ENCODE results near the gene RPL29.
"Not testable (repeated sequence)": the region's sequence is repeated elsewhere in the genome, so short reads cannot be mapped to it uniquely, and the experiment has no call there.

RPL29 gene

DNA sequence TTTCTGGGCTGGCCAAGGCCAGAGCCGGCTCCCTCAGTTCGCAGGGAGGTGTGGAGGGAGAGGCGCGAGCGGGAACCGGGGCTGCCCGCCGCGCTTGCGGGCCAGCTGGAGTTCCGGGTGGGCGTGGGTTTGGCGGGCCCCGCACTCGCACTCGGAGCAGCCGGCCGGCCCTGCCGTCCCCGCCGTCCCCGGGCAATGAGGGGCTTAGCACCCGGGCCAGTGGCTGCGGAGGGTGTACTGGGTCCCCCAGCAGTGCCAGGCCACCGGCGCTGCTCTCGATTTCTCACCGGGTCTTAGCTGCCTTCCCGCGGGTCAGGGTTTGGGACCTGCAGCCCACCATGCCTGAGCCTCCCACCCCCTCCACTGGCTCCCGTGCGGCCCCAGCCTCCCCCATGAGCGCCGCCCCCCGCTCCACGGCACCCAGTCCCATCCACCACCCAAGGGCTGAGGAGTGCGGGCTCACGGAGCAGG lies 5.2 kb downstream of the RPL29 start:
- Mint-ChIP-seq H3K36me3 (peaks cover 40% of the 10 kb centered on the region), H3K4me1 (peaks cover 34% of the 10 kb centered on the region)
- H3K27me3 Mint-ChIP-seq, H3K4me3 Mint-ChIP-seq, H3K9me3 Mint-ChIP-seq, H3K27ac Mint-ChIP-seq, DNase-seq: not testable (repeated sequence)
- CTCF ChIA-PET = interaction anchor here (2.8 kb wide), 1 partner anchor 8 kb away, joined by 12 read pairs; the partner anchor contains the start of gene ACY1

DNA sequence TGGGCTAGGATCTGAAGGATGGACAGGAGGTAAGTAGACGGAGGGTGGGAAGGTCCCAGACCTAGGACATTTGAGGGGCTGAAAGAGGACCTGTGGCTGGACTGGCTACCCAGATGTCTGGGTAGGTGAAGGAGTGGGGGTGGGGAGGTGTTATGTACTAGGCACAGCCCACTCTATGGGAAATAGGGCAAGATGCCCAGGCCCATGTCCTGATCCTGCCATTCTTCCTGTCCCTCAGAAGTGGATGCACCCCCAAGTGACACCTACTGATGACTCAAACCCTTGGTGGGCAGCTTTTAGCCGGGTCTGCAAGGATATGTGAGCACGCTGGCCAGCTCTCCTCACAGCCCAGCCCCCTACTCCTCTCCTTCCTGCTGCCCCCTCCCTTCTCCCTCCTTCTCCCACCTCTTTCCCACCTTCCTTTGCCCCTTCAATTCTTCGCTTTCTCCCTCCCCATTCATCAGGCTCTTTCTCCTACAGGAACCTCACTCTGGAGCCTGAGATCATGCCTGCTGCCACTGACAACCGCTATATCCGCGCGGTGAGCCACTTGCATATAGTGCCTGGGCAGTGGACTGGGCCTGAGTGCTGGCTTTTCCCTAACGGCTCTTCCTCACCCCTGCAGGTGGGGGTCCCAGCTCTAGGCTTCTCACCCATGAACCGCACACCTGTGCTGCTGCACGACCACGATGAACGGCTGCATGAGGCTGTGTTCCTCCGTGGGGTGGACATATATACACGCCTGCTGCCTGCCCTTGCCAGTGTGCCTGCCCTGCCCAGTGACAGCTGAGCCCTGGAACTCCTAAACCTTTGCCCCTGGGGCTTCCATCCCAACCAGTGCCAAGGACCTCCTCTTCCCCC lies 7.2 kb downstream of the RPL29 start:
- Mint-ChIP-seq H3K4me1 (peaks cover 24% of the 10 kb centered on the region), H3K27me3 (no peaks in the 10 kb centered on the region), H3K27ac (peak overlapping the region; percentile 26), H3K36me3 (peaks cover 19% of the 10 kb centered on the region), H3K9me3 (no peaks in the 10 kb centered on the region), H3K4me3 (no peak overlapping the region)
- no peak for DNase-seq
- CTCF ChIA-PET = no interaction called here

DNA sequence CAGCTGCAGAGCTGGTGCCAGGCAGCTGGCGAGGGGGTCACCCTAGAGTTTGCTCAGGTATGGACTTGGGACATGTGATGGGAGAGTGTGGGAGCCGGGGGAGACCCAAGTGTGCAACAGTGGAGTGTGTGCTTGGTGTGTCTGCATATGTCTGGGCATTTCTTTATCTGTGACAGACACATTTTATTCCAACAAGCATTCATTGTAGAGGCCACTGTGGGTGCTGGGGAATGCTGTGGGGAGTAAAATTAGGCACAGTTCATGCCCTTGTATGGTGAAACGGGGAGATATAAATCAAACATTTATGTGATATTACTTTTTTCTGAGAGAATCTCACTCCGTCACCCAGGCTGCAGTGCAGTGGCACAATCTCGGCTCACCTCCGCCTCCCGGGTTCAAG lies 8.1 kb downstream of the RPL29 start:
- no peak for DNase-seq
- Mint-ChIP-seq H3K27me3 (no peaks in the 10 kb centered on the region), H3K4me1 (peaks cover 24% of the 10 kb centered on the region), H3K27ac (peak overlapping the region; percentile 64), H3K9me3 (no peaks in the 10 kb centered on the region), H3K4me3 (no peak overlapping the region), H3K36me3 (peaks cover 11% of the 10 kb centered on the region)
- CTCF ChIA-PET = interaction anchor here (1.2 kb wide), 1 partner anchor 65 kb away, joined by 3 read pairs; no protein-coding TSS in a partner anchor

DNA sequence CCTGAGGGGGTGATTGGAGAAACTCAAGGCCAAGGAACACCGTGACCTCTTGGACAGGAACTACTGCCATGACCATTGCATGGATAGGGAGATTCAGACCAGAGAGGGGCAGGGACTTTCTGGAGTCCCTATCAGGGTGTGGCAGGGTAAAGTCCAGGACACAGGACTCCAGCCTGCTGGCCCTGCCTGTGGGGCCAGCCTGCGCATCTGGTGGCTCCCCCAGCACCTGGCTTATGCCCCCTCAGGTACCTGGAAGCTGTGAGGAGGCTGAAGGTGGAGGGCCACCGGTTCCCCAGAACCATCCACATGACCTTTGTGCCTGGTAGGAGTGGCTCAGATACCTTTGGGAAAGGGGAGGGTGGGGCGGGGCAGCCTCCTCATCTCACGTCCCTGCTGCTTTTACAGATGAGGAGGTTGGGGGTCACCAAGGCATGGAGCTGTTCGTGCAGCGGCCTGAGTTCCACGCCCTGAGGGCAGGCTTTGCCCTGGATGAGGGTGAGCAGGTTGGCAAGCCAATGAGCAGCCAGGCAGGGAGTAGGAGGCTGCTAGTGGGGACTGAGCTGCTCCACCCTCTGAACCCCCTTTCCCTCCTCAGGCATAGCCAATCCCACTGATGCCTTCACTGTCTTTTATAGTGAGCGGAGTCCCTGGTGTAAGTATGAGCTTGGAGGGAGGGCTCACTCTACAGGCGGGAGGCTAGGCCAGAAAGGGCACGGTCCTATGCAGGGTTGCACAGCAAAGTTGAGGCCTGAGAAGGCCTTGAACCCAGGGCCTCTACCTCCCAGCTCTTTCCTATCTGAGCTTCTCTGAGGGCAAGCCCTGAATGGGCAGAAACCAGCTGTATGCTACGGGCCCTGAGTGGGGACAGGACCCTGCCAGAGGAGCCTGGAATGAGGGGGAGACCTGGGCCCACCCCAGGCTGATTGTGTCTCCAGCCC lies 9.4 kb downstream of the RPL29 start:
- H3K4me1 Mint-ChIP-seq = peaks cover 29% of the 10 kb centered on the region
- H3K9me3 Mint-ChIP-seq = no peaks in the 10 kb centered on the region
- no peak for DNase-seq
- CTCF ChIA-PET = interaction anchor here (0.6 to 1.2 kb wide), 2 partner anchors 15 to 67 kb away, joined by 3 read pairs; no protein-coding TSS in a partner anchor
- H3K4me3 Mint-ChIP-seq = no peak overlapping the region
- H3K27me3 Mint-ChIP-seq = no peaks in the 10 kb centered on the region
- H3K27ac Mint-ChIP-seq = no peak overlapping the region
- H3K36me3 Mint-ChIP-seq = peaks cover 5% of the 10 kb centered on the region

DNA sequence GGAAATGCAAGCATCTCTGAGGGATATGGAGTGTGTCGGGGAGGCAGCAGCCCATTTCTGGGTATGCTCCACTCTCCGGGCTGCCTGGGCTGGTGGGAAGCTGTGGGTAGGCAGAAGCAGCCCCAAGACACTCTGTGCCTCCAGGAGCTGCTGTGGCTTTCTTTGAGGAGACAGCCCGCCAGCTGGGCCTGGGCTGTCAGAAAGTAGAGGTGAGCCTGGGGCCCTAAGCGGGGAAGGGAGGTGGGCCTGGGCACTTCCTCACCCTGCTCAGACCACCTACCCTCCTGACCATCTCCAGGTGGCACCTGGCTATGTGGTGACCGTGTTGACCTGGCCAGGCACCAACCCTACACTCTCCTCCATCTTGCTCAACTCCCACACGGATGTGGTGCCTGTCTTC lies 10.6 kb downstream of the RPL29 start:
- CTCF ChIA-PET = interaction anchor here (1.2 kb wide), 1 partner anchor 12 kb away, joined by 5 read pairs; the partner anchor contains the start of gene ABHD14B
- peaks cover 5% of the 10 kb centered on the region for H3K36me3 Mint-ChIP-seq
- H3K4me3 Mint-ChIP-seq = peak overlapping the region; percentile 13
- no peaks in the 10 kb centered on the region for H3K9me3 Mint-ChIP-seq
- no peak for DNase-seq
- H3K27me3 Mint-ChIP-seq = no peaks in the 10 kb centered on the region
- no peak overlapping the region for H3K27ac Mint-ChIP-seq
- H3K4me1 Mint-ChIP-seq = peaks cover 31% of the 10 kb centered on the region

DNA sequence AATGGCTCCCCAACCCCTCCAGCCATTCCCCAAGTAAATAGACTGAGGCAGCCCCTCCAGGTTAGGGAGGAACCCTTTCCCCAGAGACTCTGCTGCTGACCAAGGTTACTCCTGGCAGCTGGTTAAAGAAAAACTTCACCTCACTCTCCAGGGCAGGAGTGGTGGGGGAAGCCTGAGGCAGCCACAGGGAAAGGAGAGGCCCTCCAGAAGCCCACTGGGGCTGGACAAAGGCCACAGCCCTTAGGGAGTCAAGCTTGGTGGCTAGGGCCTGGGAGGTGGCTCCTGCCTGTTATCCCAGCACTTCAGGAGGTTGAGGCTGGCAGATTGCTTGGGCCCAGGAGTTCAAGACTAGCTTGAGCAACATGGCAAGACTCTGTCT lies 11.4 kb downstream of the RPL29 start:
- Mint-ChIP-seq H3K27me3 (no peaks in the 10 kb centered on the region), H3K36me3 (peaks cover 5% of the 10 kb centered on the region), H3K4me3 (peak overlapping the region; percentile 46), H3K27ac (no peak overlapping the region), H3K4me1 (peaks cover 31% of the 10 kb centered on the region), H3K9me3 (no peaks in the 10 kb centered on the region)
- no peak for DNase-seq
- CTCF ChIA-PET = interaction anchor here (1.2 to 2.8 kb wide), 3 partner anchors 11 to 68 kb away, joined by 3 to 14 read pairs (median 5); partner anchors contain the start of gene ABHD14B

DNA sequence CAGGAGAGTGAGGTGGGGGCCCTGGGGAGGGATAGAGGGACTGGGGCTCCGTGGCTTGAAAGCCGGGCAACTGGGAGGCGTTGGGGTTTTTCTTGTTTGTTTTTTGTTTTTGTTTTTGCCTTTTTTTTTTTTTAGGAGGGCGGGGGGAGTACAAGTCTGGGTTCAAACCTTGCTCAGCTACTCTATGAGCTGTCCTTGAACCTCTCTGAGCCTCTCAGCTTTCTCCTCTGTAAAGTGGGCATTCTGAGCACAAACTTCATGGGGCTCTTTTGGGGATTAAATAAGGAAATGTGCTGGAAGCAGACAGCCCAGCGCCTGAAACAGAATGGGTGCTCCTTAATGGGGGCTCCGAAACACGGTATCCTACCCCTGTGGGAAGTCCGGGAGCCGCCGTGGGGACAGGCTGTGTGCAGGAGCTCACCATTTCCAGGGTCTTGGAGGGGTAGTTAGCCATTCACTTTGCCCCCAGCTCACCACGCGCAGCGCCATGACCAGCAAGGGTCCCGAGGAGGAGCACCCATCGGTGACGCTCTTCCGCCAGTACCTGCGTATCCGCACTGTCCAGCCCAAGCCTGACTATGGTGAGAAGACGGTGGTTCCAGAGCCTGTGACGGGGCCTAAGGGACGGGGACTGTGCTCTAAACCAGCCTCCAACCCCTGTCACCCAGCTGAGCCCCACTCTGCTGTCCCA lies 12.0 kb downstream of the RPL29 start:
- Mint-ChIP-seq H3K27ac (peak overlapping the region; percentile 95), H3K36me3 (peaks cover 5% of the 10 kb centered on the region), H3K4me1 (peaks cover 31% of the 10 kb centered on the region), H3K27me3 (no peaks in the 10 kb centered on the region), H3K4me3 (peak overlapping the region; percentile 98), H3K9me3 (no peaks in the 10 kb centered on the region)
- no peak for DNase-seq
- CTCF ChIA-PET = interaction anchor here (1.1 to 2.8 kb wide), 6 partner anchors 8 to 68 kb away, joined by 3 to 25 read pairs (median 8); partner anchors contain the start of genes ABHD14A and ABHD14B

DNA sequence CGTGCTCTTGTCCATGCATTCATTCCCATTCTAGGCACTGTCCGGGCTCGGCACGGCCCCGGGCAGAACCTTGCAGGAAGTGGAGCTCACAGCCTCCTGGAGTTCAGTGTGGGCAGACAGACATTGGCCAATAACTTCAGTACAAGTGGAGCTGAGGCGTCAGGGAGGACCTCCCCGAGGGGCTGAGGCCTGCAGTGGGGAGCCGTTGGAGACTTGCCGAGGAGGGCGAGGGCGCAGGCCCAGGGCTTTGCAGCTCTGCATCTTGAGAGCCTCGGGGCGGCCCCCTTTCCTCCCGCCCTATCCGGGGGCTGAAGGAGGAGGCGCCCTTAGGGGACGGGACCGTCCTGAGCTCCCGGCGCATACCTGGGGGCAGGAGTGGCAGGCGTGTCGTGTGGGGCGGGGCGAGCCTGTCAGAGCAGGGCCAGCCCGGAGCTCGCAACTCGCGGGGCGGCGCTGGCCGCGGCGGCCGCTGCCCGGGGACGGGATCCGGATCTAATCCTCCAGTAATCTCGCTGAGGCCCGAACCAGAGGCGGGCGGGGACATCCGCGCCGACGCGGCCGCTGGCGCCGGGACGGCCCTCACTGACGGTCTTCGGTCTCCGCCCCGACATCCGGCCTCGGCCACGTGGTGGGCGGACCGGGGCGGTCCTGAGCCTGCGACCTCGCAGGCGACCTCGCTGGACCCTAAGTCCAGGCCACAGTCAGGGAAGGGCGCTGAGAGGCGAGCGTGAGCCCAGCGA lies 12.7 kb downstream of the RPL29 start, which contains the start of gene ACY1:
Gene ACY1 (plus strand): TSS at position 698 of the 740 bp plus-strand sequence. CDS start 530 bp downstream, outside the sequence.
- peak within 1 kb of the TSS; percentile 95 for H3K27ac Mint-ChIP-seq
- H3K4me1 Mint-ChIP-seq = peaks cover 32% of the 10 kb centered on the region
- DNase-seq = peak; percentile 86
- H3K9me3 Mint-ChIP-seq = no peaks in the 10 kb centered on the region
- H3K27me3 Mint-ChIP-seq = no peaks in the 10 kb centered on the region
- CTCF ChIA-PET = interaction anchor here (1.1 to 2.8 kb wide), 8 partner anchors 9 to 74 kb away, joined by 3 to 25 read pairs (median 4); partner anchors contain the start of genes ABHD14A and ABHD14B
- H3K4me3 Mint-ChIP-seq = peak within 1 kb of the TSS; percentile 98
- peaks cover 5% of the 10 kb centered on the region for H3K36me3 Mint-ChIP-seq

DNA sequence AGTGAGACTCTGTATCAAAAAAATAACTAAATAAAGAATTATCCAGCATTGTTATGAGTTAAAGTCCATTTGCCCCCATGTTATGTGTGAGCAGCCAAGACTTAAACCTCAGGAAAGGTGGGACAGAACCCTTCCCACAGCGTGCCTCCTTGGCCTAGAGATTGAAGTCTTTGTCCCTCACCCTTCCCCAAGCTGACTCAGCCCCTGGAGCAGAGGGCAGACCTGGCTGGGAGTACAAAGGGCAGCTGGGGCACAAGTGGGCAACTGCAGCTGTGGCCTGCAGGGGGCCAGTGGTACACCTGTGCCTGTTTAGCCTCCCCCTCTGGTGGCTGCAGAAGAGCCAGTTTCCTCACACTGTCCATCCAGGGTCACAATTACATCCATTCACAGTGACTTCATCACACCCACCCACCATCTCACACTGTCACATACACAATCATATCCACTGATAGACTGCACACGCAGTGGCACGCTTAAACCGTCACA lies 13.3 kb downstream of the RPL29 start:
- Mint-ChIP-seq H3K4me3 (peak overlapping the region; percentile 98), H3K9me3 (no peaks in the 10 kb centered on the region), H3K36me3 (peaks cover 5% of the 10 kb centered on the region), H3K4me1 (peaks cover 37% of the 10 kb centered on the region), H3K27ac (peak overlapping the region; percentile 95), H3K27me3 (no peaks in the 10 kb centered on the region)
- CTCF ChIA-PET = interaction anchor here (0.6 to 2.8 kb wide), 8 partner anchors 8 to 75 kb away, joined by 3 to 25 read pairs (median 6); partner anchors contain the start of genes ABHD14A, ABHD14B, RPL29 and RRP9
- DNase-seq = peak; percentile 53

DNA sequence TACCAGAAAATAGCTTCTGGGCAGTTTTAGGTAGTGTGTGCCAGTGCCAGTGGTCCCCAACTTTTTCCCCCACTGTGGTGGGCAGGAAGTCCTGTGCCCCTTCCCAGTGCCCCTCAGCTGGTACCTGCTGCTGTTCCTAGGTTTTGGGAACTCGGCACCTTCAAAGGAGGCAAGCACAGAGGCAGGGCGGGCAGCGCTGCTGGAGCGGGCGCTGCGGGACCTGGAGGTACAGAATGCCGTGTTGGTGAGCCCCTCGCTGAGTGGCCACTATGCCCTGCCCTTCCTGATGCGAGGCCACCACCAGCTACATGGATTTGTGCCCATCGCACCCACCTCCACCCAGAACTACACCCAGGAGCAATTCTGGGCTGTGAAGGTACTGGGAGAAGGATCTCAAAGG lies 15.4 kb downstream of the RPL29 start:
- CTCF ChIA-PET = no interaction called here
- Mint-ChIP-seq H3K36me3 (peaks cover 5% of the 10 kb centered on the region), H3K9me3 (no peaks in the 10 kb centered on the region), H3K27me3 (no peaks in the 10 kb centered on the region), H3K4me1 (peaks cover 55% of the 10 kb centered on the region), H3K27ac (no peak overlapping the region), H3K4me3 (no peak overlapping the region)
- no peak for DNase-seq

DNA sequence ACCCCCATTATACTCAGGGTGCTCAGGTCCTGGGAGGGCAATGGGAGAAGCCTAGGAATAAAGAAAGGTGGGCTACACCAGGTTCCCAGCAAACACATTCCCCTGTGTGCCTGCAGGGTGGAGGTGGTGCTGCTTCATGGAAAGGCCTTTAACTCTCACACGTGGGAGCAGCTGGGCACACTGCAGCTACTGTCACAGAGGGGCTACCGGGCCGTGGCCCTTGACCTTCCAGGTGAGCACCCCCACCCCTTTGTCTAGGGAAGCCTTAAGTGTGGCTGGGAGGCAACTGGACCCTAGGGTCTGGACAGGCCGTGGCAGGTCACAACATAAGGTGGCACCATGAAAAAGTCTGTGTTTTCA lies 17.6 kb downstream of the RPL29 start:
- Mint-ChIP-seq H3K36me3 (peaks cover 7% of the 10 kb centered on the region), H3K4me3 (no peak overlapping the region), H3K27ac (no peak overlapping the region), H3K27me3 (no peaks in the 10 kb centered on the region), H3K4me1 (peaks cover 57% of the 10 kb centered on the region), H3K9me3 (no peaks in the 10 kb centered on the region)
- CTCF ChIA-PET = no interaction called here
- DNase-seq = no peak

DNA sequence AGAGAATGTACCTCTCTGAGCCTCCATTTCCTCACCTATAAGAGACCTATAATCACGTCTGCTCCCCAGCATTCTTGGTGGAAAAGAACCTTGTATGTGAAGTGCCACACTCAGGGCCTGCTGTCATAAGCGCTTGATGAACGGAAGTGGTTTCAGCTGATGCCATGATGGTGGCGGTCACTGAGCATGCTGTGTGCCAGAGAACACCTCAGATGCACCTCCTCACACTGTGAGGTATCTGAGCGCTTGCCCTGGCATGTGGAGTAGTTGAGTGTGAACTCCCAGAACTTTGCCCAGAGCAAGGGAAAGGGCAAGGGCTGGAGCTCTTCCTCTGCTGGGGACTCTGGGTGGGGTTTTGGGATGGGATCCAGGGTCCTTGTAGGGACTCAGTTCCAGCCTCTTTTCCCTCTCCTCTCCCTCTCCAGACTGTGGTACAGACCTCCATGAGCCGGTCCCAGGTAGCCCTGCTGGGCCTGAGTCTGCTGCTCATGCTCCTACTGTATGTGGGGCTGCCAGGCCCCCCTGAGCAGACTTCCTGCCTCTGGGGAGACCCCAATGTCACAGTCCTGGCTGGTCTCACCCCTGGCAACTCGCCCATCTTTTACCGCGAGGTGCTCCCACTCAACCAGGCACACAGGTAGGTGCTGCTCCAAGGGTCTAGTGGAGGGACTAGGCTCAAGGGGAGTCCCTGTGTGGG lies 18.1 kb downstream of the RPL29 start:
- Mint-ChIP-seq H3K27me3 (no peaks in the 10 kb centered on the region), H3K27ac (peak overlapping the region; percentile 83), H3K36me3 (peaks cover 7% of the 10 kb centered on the region), H3K4me1 (peaks cover 53% of the 10 kb centered on the region), H3K9me3 (no peaks in the 10 kb centered on the region), H3K4me3 (no peak overlapping the region)
- peak; percentile 53 for DNase-seq
- CTCF ChIA-PET = no interaction called here
